Mesenchymal stem cell (in vitro differentiated cells and primary cell): Measurements from ENCODE around the gene PPP3CA.

Experiments used
- DNase-seq: peaks from one replicate; pipeline ENCODE4 v3.0.0-alpha.2; 2013
- H2AFZ ChIP-seq: one replicate; pipeline ENCODE4 v1.6.1; 2013; ENCODE audit warnings: low read depth, mild to moderate bottlenecking, control low read depth, inconsistent platforms, low read length, moderate library complexity
- H2AK5ac ChIP-seq: 2 replicates; pipeline ENCODE4 v1.6.1; 2013; ENCODE audit warnings: low read length, moderate library complexity, mild to moderate bottlenecking, inconsistent platforms; ENCODE audit not compliant: severe bottlenecking
- H2BK120ac ChIP-seq: one replicate; pipeline ENCODE4 v1.6.1; 2013; ENCODE audit warnings: low read depth, mild to moderate bottlenecking, inconsistent platforms, low read length, moderate library complexity
- H2BK12ac ChIP-seq, 2 experiments: one replicate each; pipeline ENCODE4 v1.6.1; 2013; ENCODE audit warnings: inconsistent platforms in 2 of 2, low read length in 2 of 2, mild to moderate bottlenecking in 2 of 2, moderate library complexity in 2 of 2, control low read depth in 1 of 2
- H2BK15ac ChIP-seq: one replicate; pipeline ENCODE4 v1.6.1; 2013; ENCODE audit warnings: mild to moderate bottlenecking, low read depth, inconsistent platforms; ENCODE audit not compliant: poor library complexity, severe bottlenecking
- H2BK5ac ChIP-seq: 2 replicates; pipeline ENCODE4 v1.6.1; 2013; ENCODE audit warnings: low read depth, mild to moderate bottlenecking, low read length, control low read depth, inconsistent platforms; ENCODE audit not compliant: poor library complexity, severe bottlenecking
- H3K14ac ChIP-seq, 2 experiments: one replicate each; pipeline ENCODE4 v1.6.1; 2013; ENCODE audit warnings: inconsistent platforms in 2 of 2, low read length in 2 of 2, control low read depth in 1 of 2, mild to moderate bottlenecking in 1 of 2, moderate library complexity in 1 of 2
- H3K18ac ChIP-seq, 2 experiments: one replicate each; pipeline ENCODE4 v1.6.1; 2013; ENCODE audit warnings: inconsistent platforms in 2 of 2, low read length in 2 of 2, control low read depth in 1 of 2, low read depth in 1 of 2, mild to moderate bottlenecking in 1 of 2
- H3K23ac ChIP-seq, 2 experiments: one replicate each; pipeline ENCODE4 v1.6.1; 2013; ENCODE audit warnings: inconsistent platforms in 2 of 2, low read length in 2 of 2, mild to moderate bottlenecking in 2 of 2, moderate library complexity in 2 of 2, control low read depth in 1 of 2
- H3K27ac ChIP-seq: 2 replicates; pipeline ENCODE4 v1.5.1; 2013; ENCODE audit warnings: mild to moderate bottlenecking, moderate library complexity, low read length, control low read depth, inconsistent platforms; ENCODE audit not compliant: poor library complexity, severe bottlenecking
- H3K27me3 ChIP-seq, 2 experiments: 2 replicates each; pipeline versions ENCODE4 v1.6.1 to v1.7.0; 2013; ENCODE audit warnings: low read length in 2 of 2, mild to moderate bottlenecking in 2 of 2, moderate library complexity in 2 of 2, control low read depth in 1 of 2, inconsistent platforms in 1 of 2; ENCODE audit not compliant: control insufficient read depth in 1 of 2, insufficient read depth in 1 of 2
- H3K36me3 ChIP-seq, 2 experiments: 2 replicates each; pipeline versions ENCODE4 v1.6.1 to v1.7.0; 2013; ENCODE audit warnings: low read length in 2 of 2, control low read depth in 1 of 2, inconsistent platforms in 1 of 2, low read depth in 1 of 2, mild to moderate bottlenecking in 1 of 2; ENCODE audit not compliant: insufficient read depth in 2 of 2, control insufficient read depth in 1 of 2
- H3K4ac ChIP-seq, 2 experiments: one replicate each; pipeline ENCODE4 v1.6.1; 2013; ENCODE audit warnings: inconsistent platforms in 2 of 2, low read length in 2 of 2, mild to moderate bottlenecking in 2 of 2, moderate library complexity in 2 of 2, control low read depth in 1 of 2, low read depth in 1 of 2
- H3K4me1 ChIP-seq: 2 replicates; pipeline ENCODE4 v1.6.1; 2013; ENCODE audit warnings: low read depth, low read length, control low read depth; ENCODE audit not compliant: control insufficient read depth, insufficient read depth
- H3K4me2 ChIP-seq: 2 replicates; pipeline ENCODE4 v1.6.1; 2013; ENCODE audit warnings: low read length, mild to moderate bottlenecking, inconsistent platforms; ENCODE audit not compliant: poor library complexity, severe bottlenecking
- H3K4me3 ChIP-seq, 2 experiments: 2 replicates each; pipeline versions ENCODE4 v1.5.1 to v1.7.0; 2013; ENCODE audit warnings: low read length in 2 of 2, mild to moderate bottlenecking in 2 of 2, control low read depth in 1 of 2, low read depth in 1 of 2; ENCODE audit not compliant: insufficient read depth in 1 of 2
- H3K79me1 ChIP-seq: replicated peaks from 2 replicates; pipeline ENCODE4 v1.6.1; 2013; ENCODE audit warnings: mild to moderate bottlenecking, control low read depth, low read length, inconsistent platforms; ENCODE audit not compliant: poor library complexity, severe bottlenecking
- H3K9ac ChIP-seq: 2 replicates; pipeline ENCODE4 v1.7.0; 2013; ENCODE audit warnings: mild to moderate bottlenecking, low read length, moderate library complexity
- H3K9me3 ChIP-seq: 2 replicates; pipeline ENCODE4 v1.7.0; 2013; ENCODE audit warnings: mild to moderate bottlenecking, low read length; ENCODE audit not compliant: control insufficient read depth
- H4K8ac ChIP-seq: one replicate; pipeline ENCODE4 v1.6.1; 2013; ENCODE audit warnings: inconsistent platforms, mild to moderate bottlenecking, low read length, moderate library complexity
- H4K91ac ChIP-seq: one replicate; pipeline ENCODE4 v1.6.1; 2013; ENCODE audit warnings: mild to moderate bottlenecking, low read length, inconsistent platforms
- WGBS: methylation state at CpG from one replicate; pipeline ENCODE4 v1.1.7; 2013; ENCODE audit warnings: mixed read lengths; 5-methylcytosine and 5-hydroxymethylcytosine counted together

PPP3CA gene

GRCh38 chr4:100981447-100982204 lies 365.7 kb downstream of the PPP3CA start:
- Histone ChIP-seq H2AFZ (no peak overlapping the region), H3K36me3 (no peaks in the 10 kb centered on the region), H2AK5ac (no peak overlapping the region), H3K27me3 (no peaks in the 10 kb centered on the region), H4K8ac (peak overlapping the region; percentile 52), H2BK120ac (no peak overlapping the region), H2BK5ac (no peak overlapping the region), H3K9ac (peak overlapping the region; percentile 6), H3K4ac (peak overlapping the region; percentile 34 to 46), H3K23ac (no peak overlapping the region), H2BK12ac (peak overlapping the region; percentile 7 to 71), H3K79me1 (no peaks in the 10 kb centered on the region), H3K4me1 (peaks cover 9% of the 10 kb centered on the region), H2BK15ac (no peak overlapping the region), H3K4me2 (no peak overlapping the region), H3K27ac (no peak overlapping the region), H4K91ac (peak overlapping the region; percentile 43), H3K14ac (no peak overlapping the region), H3K4me3 (no peak overlapping the region), H3K9me3 (no peaks in the 10 kb centered on the region), H3K18ac (peak overlapping the region; percentile 37 to 88)
- 77% methylated on average over 5 of the region's 5 CpGs for WGBS
- DNase-seq, result peak; percentile 79

- no peak overlapping the region for H2BK12ac ChIP-seq
- no peak overlapping the region for H3K9ac ChIP-seq
- H3K14ac ChIP-seq, result no peak overlapping the region
- H2BK120ac ChIP-seq, result no peak overlapping the region
- no peak overlapping the region for H3K27ac ChIP-seq
- 88% methylated on average over 4 of the region's 4 CpGs for WGBS
- H3K4me1 ChIP-seq, result peaks cover 3% of the 10 kb centered on the region
- H2AFZ ChIP-seq, result no peak overlapping the region
- no peak overlapping the region for H2BK15ac ChIP-seq
- no peak overlapping the region for H4K91ac ChIP-seq
- H3K4me2 ChIP-seq, result no peak overlapping the region
- no peak overlapping the region for H3K4ac ChIP-seq
- no peaks in the 10 kb centered on the region for H3K79me1 ChIP-seq
- H3K23ac ChIP-seq, result no peak overlapping the region
- no peaks in the 10 kb centered on the region for H3K9me3 ChIP-seq
- H3K18ac ChIP-seq, result no peak overlapping the region
- DNase-seq, result no peak
- H4K8ac ChIP-seq, result no peak overlapping the region
- H3K4me3 ChIP-seq, result no peak overlapping the region
- no peak overlapping the region for H2AK5ac ChIP-seq
- no peak overlapping the region for H2BK5ac ChIP-seq
- H3K27me3 ChIP-seq, result no peaks in the 10 kb centered on the region
- no peaks in the 10 kb centered on the region for H3K36me3 ChIP-seq
Observed at GRCh38 chr4:100979736-100980135, 367.6 kb downstream of the PPP3CA start.

- DNase-seq, result no peak
- Histone ChIP-seq H2BK120ac (no peak overlapping the region), H3K9me3 (no peaks in the 10 kb centered on the region), H3K27me3 (no peaks in the 10 kb centered on the region), H4K8ac (no peak overlapping the region), H3K4me2 (no peak overlapping the region), H3K4me1 (peaks cover 3% of the 10 kb centered on the region), H2AK5ac (no peak overlapping the region), H3K23ac (no peak overlapping the region), H3K4me3 (no peak overlapping the region), H3K9ac (no peak overlapping the region), H3K27ac (no peak overlapping the region), H3K14ac (no peak overlapping the region), H2BK12ac (no peak overlapping the region), H3K79me1 (no peaks in the 10 kb centered on the region), H3K36me3 (no peaks in the 10 kb centered on the region), H4K91ac (no peak overlapping the region), H2BK5ac (no peak overlapping the region), H2BK15ac (no peak overlapping the region), H3K18ac (no peak overlapping the region), H3K4ac (no peak overlapping the region), H2AFZ (no peak overlapping the region)
- 95% methylated on average over 2 of the region's 3 CpGs for WGBS
Observed at GRCh38 chr4:100977746-100978397, 369.5 kb downstream of the PPP3CA start.

DNA sequence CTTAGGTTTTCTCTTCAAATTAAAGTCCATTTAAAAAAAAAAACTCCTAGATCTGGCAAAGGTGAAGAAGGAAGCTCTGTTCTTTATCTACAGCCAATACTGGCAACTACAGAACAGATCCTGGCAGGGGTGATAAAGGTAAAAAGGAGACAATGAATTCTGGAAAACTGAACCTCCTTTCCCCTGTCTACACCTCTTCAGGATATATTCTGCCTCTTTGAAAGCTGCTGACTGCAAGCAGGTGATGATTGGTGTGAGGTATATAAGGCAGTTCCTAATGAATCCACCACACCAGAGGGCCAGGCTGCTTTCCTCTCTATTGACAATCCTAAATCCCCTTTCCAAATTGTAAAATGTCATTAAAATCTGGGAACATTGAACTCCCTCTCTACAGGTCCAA lies 370.1 kb downstream of the PPP3CA start:
- Histone ChIP-seq H3K4me2 (no peak overlapping the region), H3K9me3 (no peaks in the 10 kb centered on the region), H3K4me3 (no peak overlapping the region), H3K27me3 (no peaks in the 10 kb centered on the region), H3K79me1 (no peaks in the 10 kb centered on the region), H2AK5ac (no peak overlapping the region), H2BK120ac (no peak overlapping the region), H3K18ac (no peak overlapping the region), H3K4me1 (peaks cover 2% of the 10 kb centered on the region), H3K36me3 (no peaks in the 10 kb centered on the region), H3K14ac (no peak overlapping the region), H4K8ac (no peak overlapping the region), H3K23ac (no peak overlapping the region), H2BK5ac (no peak overlapping the region), H3K4ac (no peak overlapping the region), H3K27ac (no peak overlapping the region), H2BK15ac (no peak overlapping the region), H4K91ac (no peak overlapping the region), H2BK12ac (no peak overlapping the region), H3K9ac (no peak overlapping the region), H2AFZ (no peak overlapping the region)
- DNase-seq, result no peak
